Body of pancreas (tissue), 4 donors: Measurements from ENCODE around the gene LAMA2. TPM values are rescaled to one million over a fixed set of nuclear protein-coding genes. Genes with fewer than 3 reads are reported as not detected.

Experiments used
- ATAC-seq: fragments of 150-250 bp; one replicate; pipeline ENCODE4 v1.9.1; 2016
- DNase-seq, 4 donors: peaks; one replicate each; pipeline ENCODE4 v3.0.0-alpha.2; 2019
- H3K27ac ChIP-seq, 4 donors: fragments of 200-600 bp; sonication (generic); 1 replicate in 3 of 4; 2 replicates in 1 of 4; pipeline versions ENCODE4 v1.5.1 to v1.6.1; 2016 to 2019; ENCODE audit warnings: mild to moderate bottlenecking in 1 of 4, mixed read lengths in 1 of 4, moderate library complexity in 1 of 4
- H3K27me3 ChIP-seq, 2 donors: fragments of 200-600 bp; sonication (generic); one replicate each; pipeline ENCODE4 v1.6.0; 2016; ENCODE audit warnings: mild to moderate bottlenecking in 1 of 2
- H3K36me3 ChIP-seq, 2 donors: fragments of 200-600 bp; sonication (generic); replicated peaks in 1 of 2; 2 replicates each; pipeline ENCODE4 v1.5.1; 2016; ENCODE audit warnings: low read depth in 2 of 2; ENCODE audit not compliant: insufficient read depth in 1 of 2
- H3K4me1 ChIP-seq: fragments of 200-600 bp; sonication (generic); one replicate; pipeline ENCODE4 v1.6.0; 2016
- H3K4me3 ChIP-seq, 2 donors: fragments of 200-600 bp; sonication (generic); 1 replicate in 1 of 2; 2 replicates in 1 of 2; pipeline ENCODE4 v1.5.1; 2016 to 2019
- H3K9me3 ChIP-seq, 3 donors: fragments of 200-600 bp; sonication (generic); 1 replicate in 2 of 3; 2 replicates in 1 of 3; pipeline ENCODE4 v1.5.1; 2016
- POLR2A ChIP-seq, 3 donors: fragments of 450-650 bp; IDR thresholded peaks; one replicate each; pipeline ENCODE4 v1.6.1; 2016; ENCODE audit warnings: antibody characterized with exemption in 3 of 3, mild to moderate bottlenecking in 2 of 3
- WGBS, 2 donors: methylation state at CpG; one replicate each; pipeline ENCODE4 v1.1.5; 2017; 5-methylcytosine and 5-hydroxymethylcytosine counted together
- intact Hi-C: fragments of 100-400 bp; cut with DNase I; formaldehyde crosslinking; loops from one replicate; pipeline ENCODE4 v1.15.1; 2023
- total RNA-seq, 2 donors: library from RNA; depleted of rRNA; stranded (reverse); fragments of >200 nt; gene quantifications; one replicate each; pipeline ENCODE4 v1.1.0, GENCODE V29; 2016
- TF ChIP-seq, protein P1 (sequence below), 7 experiments: fragments of 450-650 bp in 4 of 7; fragments of 200-600 bp in 3 of 7; sonication (generic) in 3 of 7; IDR thresholded peaks; one replicate each; pipeline ENCODE4 v1.5.1; 2016 to 2019; ENCODE audit warnings: antibody characterized with exemption in 7 of 7

LAMA2 gene
- total RNA-seq, 2 donors from 2014 or later = 43.3 to 54.7 TPM

DNA sequence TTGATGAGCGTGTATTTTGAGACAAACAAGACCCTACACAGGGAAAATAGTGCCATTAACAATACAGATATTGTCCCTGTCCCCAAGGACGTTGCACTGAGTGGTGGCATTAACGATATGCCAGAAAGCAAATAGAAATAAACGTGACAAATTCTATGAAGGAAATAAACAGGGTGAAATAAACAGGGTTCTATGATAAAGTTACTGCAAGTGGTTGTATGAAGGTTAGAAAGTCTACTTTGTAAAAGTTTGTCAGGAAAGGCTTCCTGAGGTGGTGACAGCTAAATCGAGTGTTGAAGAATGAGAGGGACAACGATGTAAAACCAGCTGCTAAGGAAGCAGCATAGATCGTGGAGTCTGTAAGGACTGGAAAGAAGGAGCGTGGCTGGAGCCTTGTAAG, 380.2 kb downstream of the LAMA2 start:
- H3K4me3 ChIP-seq = no peak overlapping the region
- DNase-seq = no peak
- intact Hi-C loops = no loop called here
- no peak for ATAC-seq
- no peaks in the 10 kb centered on the region for H3K27me3 ChIP-seq
- H3K4me1 ChIP-seq = no peaks in the 10 kb centered on the region
- no peak overlapping the region for H3K27ac ChIP-seq
- no peak for TF ChIP-seq POLR2A (IDR thresholded peaks at IDR 0.05)
- TF ChIP-seq, protein P1, sequence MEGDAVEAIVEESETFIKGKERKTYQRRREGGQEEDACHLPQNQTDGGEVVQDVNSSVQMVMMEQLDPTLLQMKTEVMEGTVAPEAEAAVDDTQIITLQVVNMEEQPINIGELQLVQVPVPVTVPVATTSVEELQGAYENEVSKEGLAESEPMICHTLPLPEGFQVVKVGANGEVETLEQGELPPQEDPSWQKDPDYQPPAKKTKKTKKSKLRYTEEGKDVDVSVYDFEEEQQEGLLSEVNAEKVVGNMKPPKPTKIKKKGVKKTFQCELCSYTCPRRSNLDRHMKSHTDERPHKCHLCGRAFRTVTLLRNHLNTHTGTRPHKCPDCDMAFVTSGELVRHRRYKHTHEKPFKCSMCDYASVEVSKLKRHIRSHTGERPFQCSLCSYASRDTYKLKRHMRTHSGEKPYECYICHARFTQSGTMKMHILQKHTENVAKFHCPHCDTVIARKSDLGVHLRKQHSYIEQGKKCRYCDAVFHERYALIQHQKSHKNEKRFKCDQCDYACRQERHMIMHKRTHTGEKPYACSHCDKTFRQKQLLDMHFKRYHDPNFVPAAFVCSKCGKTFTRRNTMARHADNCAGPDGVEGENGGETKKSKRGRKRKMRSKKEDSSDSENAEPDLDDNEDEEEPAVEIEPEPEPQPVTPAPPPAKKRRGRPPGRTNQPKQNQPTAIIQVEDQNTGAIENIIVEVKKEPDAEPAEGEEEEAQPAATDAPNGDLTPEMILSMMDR (IDR thresholded peaks at IDR 0.05) = no peak
- no peaks in the 10 kb centered on the region for H3K36me3 ChIP-seq
- no peaks in the 10 kb centered on the region for H3K9me3 ChIP-seq
- 42 to 46% methylated on average over 8 of the region's 8 CpGs for WGBS, 2 donors

DNA sequence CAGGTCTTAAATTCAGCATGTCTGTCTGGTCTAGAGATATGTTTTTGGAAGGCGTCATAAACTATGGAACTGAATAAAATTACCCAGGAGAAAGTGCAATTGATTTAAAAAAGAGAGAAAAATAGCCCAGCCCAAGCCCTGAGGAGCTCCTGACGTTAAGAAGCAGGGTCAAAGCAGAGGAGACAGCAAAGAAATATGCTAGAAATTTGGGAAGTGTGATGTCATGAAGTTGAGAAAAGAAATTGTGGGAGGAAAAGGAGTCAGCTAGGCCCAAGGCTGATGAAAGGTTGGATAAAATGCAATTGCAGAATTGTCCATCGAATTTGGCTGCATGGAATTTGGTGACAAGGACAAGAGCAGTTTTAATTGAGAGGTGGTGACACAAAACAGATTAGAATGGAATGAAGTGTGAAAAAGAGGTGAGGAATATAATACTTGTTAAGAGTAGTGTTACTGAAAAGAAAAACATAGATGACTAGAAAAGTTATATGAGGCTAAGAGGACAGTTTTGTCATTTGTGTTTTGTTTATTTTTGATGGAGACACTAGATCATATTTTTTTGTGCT, 381.6 kb downstream of the LAMA2 start:
- WGBS, 2 donors = 38 to 45% methylated on average over 3 of the region's 3 CpGs
- no peaks in the 10 kb centered on the region for H3K36me3 ChIP-seq
- H3K27ac ChIP-seq = no peak overlapping the region
- H3K4me1 ChIP-seq = no peaks in the 10 kb centered on the region
- no peak for ATAC-seq
- H3K4me3 ChIP-seq = no peak overlapping the region
- no peaks in the 10 kb centered on the region for H3K9me3 ChIP-seq
- DNase-seq = no peak
- intact Hi-C loops = no loop called here
- H3K27me3 ChIP-seq = no peaks in the 10 kb centered on the region
- no peak for TF ChIP-seq POLR2A (IDR thresholded peaks at IDR 0.05)
- TF ChIP-seq, protein P1 (IDR thresholded peaks at IDR 0.05) = no peak

- H3K4me3 ChIP-seq = no peak overlapping the region
- no peaks in the 10 kb centered on the region for H3K36me3 ChIP-seq
- intact Hi-C loops = no loop called here
- TF ChIP-seq, protein P1 (IDR thresholded peaks at IDR 0.05) = no peak
- TF ChIP-seq POLR2A (IDR thresholded peaks at IDR 0.05) = no peak
- DNase-seq (no peak), ATAC-seq (no peak)
- H3K4me1 ChIP-seq = no peaks in the 10 kb centered on the region
- H3K27me3 ChIP-seq = no peaks in the 10 kb centered on the region
- H3K9me3 ChIP-seq = no peaks in the 10 kb centered on the region
- WGBS, 2 donors = 35 to 52% methylated on average over 5 of the region's 5 CpGs
- no peak overlapping the region for H3K27ac ChIP-seq
Observed at GRCh38 chr6:129267028-129267427, 384.1 kb downstream of the LAMA2 start.

DNA sequence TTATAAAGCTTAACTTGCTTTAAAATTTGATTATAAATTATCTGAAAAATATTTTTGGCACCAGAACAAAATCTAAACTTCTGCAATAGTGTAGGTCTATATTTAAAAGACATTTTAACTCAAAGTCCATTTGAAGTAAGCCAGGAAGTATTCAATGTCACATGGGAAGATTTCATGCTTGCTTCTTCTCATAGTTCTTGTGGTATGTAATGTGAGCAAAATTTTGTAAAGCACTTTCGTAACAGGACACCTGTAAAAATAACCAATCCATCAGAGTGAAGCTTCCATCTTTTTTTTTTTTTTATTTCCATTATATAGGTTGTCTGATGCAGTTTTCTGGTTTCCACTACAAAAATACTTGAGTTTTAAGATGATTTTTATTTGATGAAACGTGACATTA, 386.1 kb downstream of the LAMA2 start:
- Histone ChIP-seq H3K27me3 (no peaks in the 10 kb centered on the region), H3K4me3 (no peak overlapping the region), H3K9me3 (no peaks in the 10 kb centered on the region), H3K4me1 (no peaks in the 10 kb centered on the region), H3K27ac (no peak overlapping the region), H3K36me3 (no peaks in the 10 kb centered on the region)
- no peak for ATAC-seq
- 76 to 77% methylated on average over 2 of the region's 2 CpGs for WGBS, 2 donors
- no peak for DNase-seq
- TF ChIP-seq, protein P1 (IDR thresholded peaks at IDR 0.05) = no peak
- TF ChIP-seq POLR2A (IDR thresholded peaks at IDR 0.05) = no peak
- intact Hi-C loops = no loop called here

GRCh38 chr6:129269891-129270290, 387.0 kb downstream of the LAMA2 start:
- no peak for DNase-seq
- no peak for TF ChIP-seq POLR2A (IDR thresholded peaks at IDR 0.05)
- TF ChIP-seq, protein P1 (IDR thresholded peaks at IDR 0.05) = no peak
- no peaks in the 10 kb centered on the region for H3K27me3 ChIP-seq
- intact Hi-C loops = no loop called here
- no peak for ATAC-seq
- no peaks in the 10 kb centered on the region for H3K4me1 ChIP-seq
- H3K36me3 ChIP-seq = no peaks in the 10 kb centered on the region
- no peak overlapping the region for H3K4me3 ChIP-seq
- H3K27ac ChIP-seq = no peak overlapping the region
- H3K9me3 ChIP-seq = no peaks in the 10 kb centered on the region
- WGBS, 2 donors = 65 to 80% methylated on average over 2 of the region's 2 CpGs
